A673 (cell line): ENCODE results near the gene PTRH2.

Experiments
- EZH2 ChIP-seq: fragments of 200-600 bp; sonication (generic); IDR thresholded peaks from 2 replicates; pipeline ENCODE4 v1.6.1; 2017; ENCODE audit warnings: borderline replicate concordance, low read depth, mild to moderate bottlenecking, mixed read lengths, antibody characterized with exemption, low read length; ENCODE audit not compliant: poor library complexity, severe bottlenecking
- TF ChIP-seq, protein P1 (sequence below): fragments of 300-800, 200-600 bp; sonication (generic); conservative IDR thresholded peaks from 2 replicates; pipeline ENCODE4 v1.5.1; 2017; ENCODE audit warnings: low read depth, mild to moderate bottlenecking, antibody characterized with exemption, low read length, moderate library complexity, mixed read lengths

DNA sequence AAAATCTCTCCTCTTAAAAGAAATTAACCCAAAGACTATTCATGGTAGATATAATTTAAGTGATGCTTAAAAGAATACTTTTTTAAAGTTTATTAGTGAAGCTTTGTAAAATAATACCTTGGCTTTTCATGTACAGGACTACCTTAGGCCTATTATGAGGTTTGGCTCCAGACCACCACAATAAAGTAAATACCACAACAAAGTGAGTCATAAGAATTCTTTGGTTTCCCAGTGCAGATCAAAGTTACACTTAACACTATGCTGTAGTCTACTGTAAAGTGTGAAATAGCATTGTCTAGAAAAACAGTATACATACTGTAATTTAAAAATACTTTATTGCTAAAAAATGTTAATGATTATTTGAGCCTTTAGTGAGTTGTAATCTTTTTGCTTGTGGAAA lies 55.9 kb downstream of the PTRH2 start:
- TF ChIP-seq EZH2, result no peak
- TF ChIP-seq, protein P1, sequence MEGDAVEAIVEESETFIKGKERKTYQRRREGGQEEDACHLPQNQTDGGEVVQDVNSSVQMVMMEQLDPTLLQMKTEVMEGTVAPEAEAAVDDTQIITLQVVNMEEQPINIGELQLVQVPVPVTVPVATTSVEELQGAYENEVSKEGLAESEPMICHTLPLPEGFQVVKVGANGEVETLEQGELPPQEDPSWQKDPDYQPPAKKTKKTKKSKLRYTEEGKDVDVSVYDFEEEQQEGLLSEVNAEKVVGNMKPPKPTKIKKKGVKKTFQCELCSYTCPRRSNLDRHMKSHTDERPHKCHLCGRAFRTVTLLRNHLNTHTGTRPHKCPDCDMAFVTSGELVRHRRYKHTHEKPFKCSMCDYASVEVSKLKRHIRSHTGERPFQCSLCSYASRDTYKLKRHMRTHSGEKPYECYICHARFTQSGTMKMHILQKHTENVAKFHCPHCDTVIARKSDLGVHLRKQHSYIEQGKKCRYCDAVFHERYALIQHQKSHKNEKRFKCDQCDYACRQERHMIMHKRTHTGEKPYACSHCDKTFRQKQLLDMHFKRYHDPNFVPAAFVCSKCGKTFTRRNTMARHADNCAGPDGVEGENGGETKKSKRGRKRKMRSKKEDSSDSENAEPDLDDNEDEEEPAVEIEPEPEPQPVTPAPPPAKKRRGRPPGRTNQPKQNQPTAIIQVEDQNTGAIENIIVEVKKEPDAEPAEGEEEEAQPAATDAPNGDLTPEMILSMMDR, result no peak
